ENCODE measurements around the gene CTAGE9.
"Not testable (repeated sequence)": the region's sequence is repeated elsewhere in the genome, so short reads cannot be mapped to it uniquely, and the experiment has no call there.

Gene CTAGE9

GRCh38 chr6:131710917-131711316 is at the start of gene CTAGE9:
CTAGE9 (minus strand) TSS chr6:131711017; CDS start chr6:131711017, 0 bp downstream.
- not testable (repeated sequence) for DNase-seq

GRCh38 chr6:131758920-131759319 is 48.1 kb upstream of the CTAGE9 start:
- no peak for DNase-seq

- no peak for DNase-seq
Measured at GRCh38 chr6:131756039-131756438, 45.2 kb upstream of the CTAGE9 start.

- no peak for DNase-seq
Measured at GRCh38 chr6:131755597-131755996, 44.8 kb upstream of the CTAGE9 start.

- no peak for DNase-seq
Measured at GRCh38 chr6:131754715-131755567, 44.1 kb upstream of the CTAGE9 start.

GRCh38 chr6:131754088-131754487 is 43.3 kb upstream of the CTAGE9 start:
- no peak for DNase-seq

- not testable (repeated sequence) for DNase-seq
Measured at GRCh38 chr6:131751012-131751715, 40.3 kb upstream of the CTAGE9 start.

GRCh38 chr6:131749023-131749422 is 38.2 kb upstream of the CTAGE9 start:
- DNase-seq = no peak

- DNase-seq = no peak
Measured at GRCh38 chr6:131747821-131748353, 37.1 kb upstream of the CTAGE9 start.

- no peak for DNase-seq
Measured at GRCh38 chr6:131745476-131745875, 34.7 kb upstream of the CTAGE9 start.

- DNase-seq = no peak
Measured at GRCh38 chr6:131744432-131745287, 33.8 kb upstream of the CTAGE9 start.

GRCh38 chr6:131741688-131742393 is 31.0 kb upstream of the CTAGE9 start:
- no peak for DNase-seq

GRCh38 chr6:131740161-131740560 is 29.3 kb upstream of the CTAGE9 start:
- DNase-seq = no peak

GRCh38 chr6:131739136-131739535 is 28.3 kb upstream of the CTAGE9 start:
- DNase-seq = no peak

GRCh38 chr6:131736811-131737210 is 26.0 kb upstream of the CTAGE9 start:
- no peak for DNase-seq

- DNase-seq = no peak
Measured at GRCh38 chr6:131736003-131736596, 25.3 kb upstream of the CTAGE9 start.

GRCh38 chr6:131733376-131734016 is 22.7 kb upstream of the CTAGE9 start:
- no peak for DNase-seq

- DNase-seq = no peak
Measured at GRCh38 chr6:131731224-131731623, 20.4 kb upstream of the CTAGE9 start.

GRCh38 chr6:131730264-131730663 is 19.4 kb upstream of the CTAGE9 start:
- DNase-seq = no peak

- DNase-seq = no peak
Measured at GRCh38 chr6:131729550-131729949, 18.7 kb upstream of the CTAGE9 start.

- DNase-seq = no peak
Measured at GRCh38 chr6:131728296-131728939, 17.6 kb upstream of the CTAGE9 start.

Measured in islet precursor cell (in vitro differentiated cells).